ENCODE data around the gene ZNF296.

- TF ChIP-seq USF1 (CRISPR knock-in tag; IDR thresholded peaks at IDR 0.05) (peak; percentile 89), E2F4 (CRISPR knock-in tag; IDR thresholded peaks at IDR 0.05; ENCODE audit: borderline replicate concordance, low read depth) (no peak), MAX (CRISPR knock-in tag; IDR thresholded peaks at IDR 0.05) (peak; percentile 56), MYBL2 (CRISPR knock-in tag; IDR thresholded peaks at IDR 0.05) (no peak), CTCF (IDR thresholded peaks at IDR 0.05) (no peak), CREB1 (CRISPR knock-in tag; IDR thresholded peaks at IDR 0.05) (0 out of 2 replicates have a peak, but pooled peaks have one; percentile 15), SMAD3 (CRISPR knock-in tag; IDR thresholded peaks at IDR 0.05; ENCODE audit: borderline replicate concordance) (no peak; the same call in 1 of the 2 replicates), SP1 (CRISPR knock-in tag; conservative IDR thresholded peaks at IDR 0.05) (peak; percentile 99), E2F5 (CRISPR knock-in tag; IDR thresholded peaks at IDR 0.05) (peak; percentile 52; the same call in 1 of the 2 replicates)
- TF ChIP-seq, protein P1, sequence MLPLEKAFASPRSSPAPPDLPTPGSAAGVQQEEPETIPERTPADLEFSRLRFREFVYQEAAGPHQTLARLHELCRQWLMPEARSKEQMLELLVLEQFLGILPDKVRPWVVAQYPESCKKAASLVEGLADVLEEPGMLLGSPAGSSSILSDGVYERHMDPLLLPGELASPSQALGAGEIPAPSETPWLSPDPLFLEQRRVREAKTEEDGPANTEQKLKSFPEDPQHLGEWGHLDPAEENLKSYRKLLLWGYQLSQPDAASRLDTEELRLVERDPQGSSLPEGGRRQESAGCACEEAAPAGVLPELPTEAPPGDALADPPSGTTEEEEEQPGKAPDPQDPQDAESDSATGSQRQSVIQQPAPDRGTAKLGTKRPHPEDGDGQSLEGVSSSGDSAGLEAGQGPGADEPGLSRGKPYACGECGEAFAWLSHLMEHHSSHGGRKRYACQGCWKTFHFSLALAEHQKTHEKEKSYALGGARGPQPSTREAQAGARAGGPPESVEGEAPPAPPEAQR (CRISPR knock-in tag; IDR thresholded peaks at IDR 0.05): no peak
- TF ChIP-seq, protein P2, sequence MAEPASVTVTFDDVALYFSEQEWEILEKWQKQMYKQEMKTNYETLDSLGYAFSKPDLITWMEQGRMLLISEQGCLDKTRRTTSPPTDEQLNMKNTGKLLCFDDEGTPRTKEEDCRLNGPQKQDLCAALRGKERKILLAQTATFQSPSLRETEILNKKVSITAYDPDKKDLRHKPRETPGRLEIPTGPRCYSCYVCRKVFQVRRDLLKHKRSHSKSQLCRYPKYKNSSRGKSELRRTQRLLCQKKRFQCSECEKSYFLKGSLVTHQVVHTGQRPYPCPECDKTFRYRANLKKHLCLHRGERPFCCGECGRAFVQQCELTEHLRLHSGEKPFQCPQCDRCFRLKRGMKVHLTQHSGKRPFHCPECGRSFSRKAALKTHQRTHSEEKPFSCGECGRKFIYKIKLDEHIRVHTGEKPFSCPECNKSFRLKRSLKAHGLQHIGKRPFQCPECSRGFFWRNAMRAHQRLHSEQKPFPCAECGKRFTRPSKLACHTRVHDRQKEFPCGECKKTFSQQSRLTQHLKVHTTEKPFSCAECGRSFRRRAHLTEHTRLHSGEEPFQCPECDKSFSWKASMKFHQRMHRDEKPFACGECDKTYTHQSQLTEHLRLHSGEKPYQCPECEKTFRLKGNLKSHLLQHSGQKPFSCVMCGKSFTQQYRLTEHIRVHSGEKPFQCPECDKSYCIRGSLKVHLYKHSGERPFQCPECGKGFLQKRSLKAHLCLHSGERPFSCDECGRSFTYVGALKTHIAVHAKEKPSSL (CRISPR knock-in tag; conservative IDR thresholded peaks at IDR 0.05): no peak
- TF ChIP-seq, protein P3, sequence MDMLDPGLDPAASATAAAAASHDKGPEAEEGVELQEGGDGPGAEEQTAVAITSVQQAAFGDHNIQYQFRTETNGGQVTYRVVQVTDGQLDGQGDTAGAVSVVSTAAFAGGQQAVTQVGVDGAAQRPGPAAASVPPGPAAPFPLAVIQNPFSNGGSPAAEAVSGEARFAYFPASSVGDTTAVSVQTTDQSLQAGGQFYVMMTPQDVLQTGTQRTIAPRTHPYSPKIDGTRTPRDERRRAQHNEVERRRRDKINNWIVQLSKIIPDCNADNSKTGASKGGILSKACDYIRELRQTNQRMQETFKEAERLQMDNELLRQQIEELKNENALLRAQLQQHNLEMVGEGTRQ (CRISPR knock-in tag; IDR thresholded peaks at IDR 0.05): peak; percentile 87
- TF ChIP-seq, protein P4, sequence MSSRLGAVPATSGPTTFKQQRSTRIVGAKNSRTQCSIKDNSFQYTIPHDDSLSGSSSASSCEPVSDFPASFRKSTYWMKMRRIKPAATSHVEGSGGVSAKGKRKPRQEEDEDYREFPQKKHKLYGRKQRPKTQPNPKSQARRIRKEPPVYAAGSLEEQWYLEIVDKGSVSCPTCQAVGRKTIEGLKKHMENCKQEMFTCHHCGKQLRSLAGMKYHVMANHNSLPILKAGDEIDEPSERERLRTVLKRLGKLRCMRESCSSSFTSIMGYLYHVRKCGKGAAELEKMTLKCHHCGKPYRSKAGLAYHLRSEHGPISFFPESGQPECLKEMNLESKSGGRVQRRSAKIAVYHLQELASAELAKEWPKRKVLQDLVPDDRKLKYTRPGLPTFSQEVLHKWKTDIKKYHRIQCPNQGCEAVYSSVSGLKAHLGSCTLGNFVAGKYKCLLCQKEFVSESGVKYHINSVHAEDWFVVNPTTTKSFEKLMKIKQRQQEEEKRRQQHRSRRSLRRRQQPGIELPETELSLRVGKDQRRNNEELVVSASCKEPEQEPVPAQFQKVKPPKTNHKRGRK (CRISPR knock-in tag; IDR thresholded peaks at IDR 0.05; ENCODE audit: borderline replicate concordance): no peak
These were observed 15.0 kb upstream of the ZNF296 start for GRCh38 chr19:45091031-45091923.
